CD8-positive, alpha-beta memory T cell (primary cell): ENCODE data around the gene CRTC2. TPM values are rescaled to one million over a fixed set of nuclear protein-coding genes. Genes with fewer than 3 reads are reported as not detected.

Experiments used
- CTCF ChIA-PET: fragments of 350-600 bp; sonication (Branson Sonifier 250); formaldehyde crosslinking; loops from one replicate; lab custom pipeline; 2021; ENCODE audit warnings: antibody characterized with exemption; lab: Charles Lee
- POLR2A ChIA-PET: fragments of 350-600 bp; sonication (Branson Sonifier 250); formaldehyde crosslinking; loops from one replicate; lab custom pipeline; 2021; ENCODE audit warnings: antibody characterized with exemption; lab: Charles Lee
- DNase-seq, 5 donors: peaks; one replicate each; pipeline versions ENCODE4 v3.0.0 to v3.0.0-alpha.2; 2020 to 2022; ENCODE audit warnings: mixed read lengths in 1 of 5
- H3K27ac ChIP-seq: one replicate; pipeline ENCODE4 v1.7.0; 2013; ENCODE audit warnings: low read depth, mild to moderate bottlenecking, low read length, moderate library complexity
- H3K27me3 ChIP-seq: 2 replicates; pipeline ENCODE4 v1.7.0; 2013; ENCODE audit warnings: low read length, mild to moderate bottlenecking; ENCODE audit not compliant: insufficient read depth, poor library complexity, severe bottlenecking
- H3K36me3 ChIP-seq: 2 replicates; pipeline ENCODE4 v1.7.0; 2013; ENCODE audit warnings: mild to moderate bottlenecking, low read length, moderate library complexity; ENCODE audit not compliant: insufficient read depth
- H3K4me1 ChIP-seq: 2 replicates; pipeline ENCODE4 v1.7.0; 2013; ENCODE audit warnings: mild to moderate bottlenecking, low read length, moderate library complexity; ENCODE audit not compliant: insufficient read depth
- H3K4me3 ChIP-seq: 2 replicates; pipeline ENCODE4 v1.7.0; 2013; ENCODE audit warnings: mild to moderate bottlenecking, low read length
- H3K9me3 ChIP-seq: 2 replicates; pipeline ENCODE4 v1.7.0; 2013; ENCODE audit warnings: mild to moderate bottlenecking, low read length
- H3K27ac Mint-ChIP-seq, 8 donors: one replicate each; pipeline ENCODE4 v1.8.0; 2020 to 2021; ENCODE audit warnings: mixed read lengths in 8 of 8, mild to moderate bottlenecking in 6 of 8, inconsistent platforms in 3 of 8, moderate library complexity in 3 of 8
- H3K27me3 Mint-ChIP-seq, 2 donors: one replicate each; pipeline ENCODE4 v1.8.0; 2020 to 2021; ENCODE audit warnings: mixed read lengths in 2 of 2, mild to moderate bottlenecking in 1 of 2, moderate library complexity in 1 of 2
- H3K36me3 Mint-ChIP-seq, 3 donors: one replicate each; pipeline ENCODE4 v1.8.0; 2020 to 2021; ENCODE audit warnings: mixed read lengths in 3 of 3, inconsistent platforms in 1 of 3, mild to moderate bottlenecking in 1 of 3
- H3K4me1 Mint-ChIP-seq, 3 donors: one replicate each; pipeline ENCODE4 v1.8.0; 2020 to 2021; ENCODE audit warnings: mixed read lengths in 3 of 3, inconsistent platforms in 1 of 3, mild to moderate bottlenecking in 1 of 3
- H3K4me3 Mint-ChIP-seq, 7 donors: one replicate each; pipeline ENCODE4 v1.8.0; 2020 to 2021; ENCODE audit warnings: mixed read lengths in 7 of 7, mild to moderate bottlenecking in 6 of 7, moderate library complexity in 4 of 7, inconsistent platforms in 2 of 7
- H3K9me3 Mint-ChIP-seq, 5 donors: one replicate each; pipeline ENCODE4 v1.8.0; 2020 to 2022; ENCODE audit warnings: mixed read lengths in 5 of 5, mild to moderate bottlenecking in 3 of 5, moderate library complexity in 2 of 5, inconsistent platforms in 1 of 5
- polyA plus RNA-seq: library from polyadenylated mRNA; unstranded; fragments of 300-500 nt; fragmentation: Illumina TruSeq; gene quantifications from one replicate; pipeline ENCODE4 v1.2.3, GENCODE V29; 2021
- total RNA-seq, 2 experiments: library from RNA; stranded (reverse); gene quantifications; one replicate each; pipeline ENCODE4 v1.2.3, GENCODE V29; 2021

Gene CRTC2
- total and polyA plus RNA-seq, 3 experiments from 2014 or later, result 38.9 to 63.2 (median 53.9) TPM

DNA sequence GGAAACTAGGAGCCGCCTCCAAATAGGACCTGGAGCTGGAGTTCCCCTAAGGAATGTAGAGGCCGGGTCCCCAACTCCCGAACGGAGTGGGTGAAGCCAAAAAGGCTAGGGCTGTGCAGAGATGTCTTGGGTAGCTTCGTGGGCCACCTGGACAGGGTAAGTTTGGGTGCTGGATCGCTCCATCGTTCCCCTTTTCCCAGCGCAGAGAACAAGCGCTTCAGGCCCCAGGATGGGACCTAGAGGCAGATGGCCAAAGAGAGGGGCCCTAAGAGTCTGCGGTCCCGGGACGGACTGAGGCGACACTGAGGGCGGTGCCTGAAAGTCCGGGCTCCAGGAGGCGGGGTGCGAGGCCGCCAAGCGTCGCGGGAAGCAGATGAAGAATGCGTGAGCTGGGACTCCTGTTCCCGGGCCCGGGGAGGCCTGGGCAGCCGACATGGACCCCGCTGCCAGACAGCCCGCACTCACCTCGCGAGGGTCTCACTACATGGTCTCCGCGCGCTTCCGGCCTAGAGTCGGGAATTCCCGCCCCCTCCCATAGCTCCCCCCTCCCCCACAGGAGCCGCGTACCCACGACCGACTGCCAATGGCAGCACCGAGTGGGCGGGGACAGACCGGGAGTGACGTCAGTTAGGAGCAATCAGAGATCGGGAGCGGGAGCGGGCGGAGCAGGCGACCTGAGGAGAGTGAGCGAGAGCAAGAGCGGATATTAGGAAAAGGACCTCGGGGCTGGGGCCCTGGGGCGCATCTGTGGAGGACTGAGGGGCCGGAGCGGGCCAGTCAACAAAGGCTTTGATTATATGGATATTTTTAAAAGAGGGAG lies 4.8 kb upstream of the CRTC2 start, which contains the start of gene SLC39A1:
Gene SLC39A1, minus strand, starts transcription at position 508 of the 820 bp plus-strand sequence. CDS start 822 bp downstream, outside the sequence.
- H3K4me1 ChIP-seq, result peaks cover 48% of the 10 kb centered on the region
- Mint-ChIP-seq H3K36me3 (peaks cover 0 to 30% (median 0%) of the 10 kb centered on the region in 3 donors), H3K4me3 (peak within 1 kb of the TSS; percentile 83 to 96 (median 90)), H3K9me3 (no peaks in the 10 kb centered on the region), H3K4me1 (peaks cover 51 to 67% (median 66%) of the 10 kb centered on the region in 3 donors), H3K27me3 (no peaks in the 10 kb centered on the region), H3K27ac (peak within 1 kb of the TSS; percentile 80 to 100 (median 96))
- peak; percentile 87 to 97 (median 95) for DNase-seq
- no peaks in the 10 kb centered on the region for H3K9me3 ChIP-seq
- peak within 1 kb of the TSS; percentile 80 for H3K27ac ChIP-seq
- no peaks in the 10 kb centered on the region for H3K27me3 ChIP-seq
- no peaks in the 10 kb centered on the region for H3K36me3 ChIP-seq
- CTCF ChIA-PET, result interaction anchor here (0.7 to 3.2 kb wide), 6 partner anchors 11 to 24 kb away, joined by 3 to 19 read pairs (median 6); partner anchors contain the start of genes DENND4B, JTB and RAB13
- peak within 1 kb of the TSS; percentile 83 for H3K4me3 ChIP-seq
- POLR2A ChIA-PET, result interaction anchor here (0.5 to 2.9 kb wide), 11 partner anchors 10 to 210 kb away, joined by 3 to 23 read pairs (median 3); partner anchors contain the start of genes DENND4B and JTB

DNA sequence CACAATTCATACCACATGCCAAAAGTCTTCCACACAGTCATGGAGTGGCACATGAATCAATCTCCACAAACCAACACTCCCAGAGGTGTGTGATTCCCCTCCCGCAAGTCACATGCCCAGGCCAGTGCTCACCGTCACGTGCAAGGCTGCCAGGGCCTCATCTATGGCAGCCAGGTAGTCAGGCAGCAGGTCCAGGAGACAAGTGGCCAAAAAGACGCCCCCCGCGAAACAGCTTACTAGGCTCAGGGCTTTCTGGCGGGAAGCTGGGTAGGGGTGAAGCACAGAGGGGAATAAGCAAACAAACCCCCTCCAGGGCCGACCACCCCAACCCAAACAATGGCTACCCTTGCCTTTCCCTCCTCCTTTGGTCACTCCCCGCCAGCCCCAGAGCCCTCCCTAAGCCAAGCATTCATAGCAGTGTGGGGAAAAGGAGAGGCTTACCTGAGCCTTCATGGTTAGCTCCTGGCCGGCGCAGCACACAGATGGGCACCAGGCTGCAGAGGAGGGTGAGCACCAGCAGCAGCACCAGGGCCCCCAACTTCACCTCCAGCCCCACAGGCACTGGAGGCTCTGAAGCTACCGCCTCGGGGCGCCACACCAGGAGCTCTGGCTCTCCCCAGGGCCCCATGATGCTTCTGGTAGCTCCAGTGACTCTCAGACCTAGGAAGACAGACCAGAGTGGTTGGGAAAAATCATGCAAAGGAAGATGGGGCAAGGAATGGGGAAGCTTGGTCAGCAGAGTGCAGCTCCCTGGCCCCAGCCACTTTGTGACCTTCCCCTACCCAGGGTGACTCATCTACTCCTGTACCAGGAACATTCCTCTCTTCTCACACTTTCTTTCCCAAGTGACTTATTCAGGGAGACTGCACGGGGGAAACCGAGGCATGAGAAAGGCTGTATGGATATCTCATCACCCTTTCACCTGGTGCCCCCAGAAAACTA lies 3.9 kb upstream of the CRTC2 start:
- Mint-ChIP-seq H3K36me3 (peaks cover 0 to 36% (median 0%) of the 10 kb centered on the region in 3 donors), H3K9me3 (no peaks in the 10 kb centered on the region)

GRCh38 chr1:153961421-153961820 lies 3.0 kb upstream of the CRTC2 start:
- DNase-seq, result no peak
- Histone ChIP-seq H3K4me3 (no peak overlapping the region), H3K4me1 (peaks cover 49% of the 10 kb centered on the region), H3K27me3 (no peaks in the 10 kb centered on the region), H3K9me3 (no peaks in the 10 kb centered on the region), H3K36me3 (no peaks in the 10 kb centered on the region), H3K27ac (no peak overlapping the region)
- Mint-ChIP-seq H3K4me3 (peak overlapping the region in 5 of 7 donors; percentile 8 to 91 (median 33)), H3K4me1 (peaks cover 50 to 64% (median 62%) of the 10 kb centered on the region in 3 donors), H3K9me3 (no peaks in the 10 kb centered on the region), H3K36me3 (peaks cover 0 to 30% (median 0%) of the 10 kb centered on the region in 3 donors), H3K27ac (peak overlapping the region; percentile 1 to 92 (median 72)), H3K27me3 (no peaks in the 10 kb centered on the region)
- ChIA-PET POLR2A (interaction anchor here (0.6 kb wide), 1 partner anchor 33 kb away, joined by 3 read pairs; no protein-coding TSS in a partner anchor), CTCF (no interaction called here)

More for the DNA sequence above, 3.9 kb upstream of the CRTC2 start:
- Histone ChIP-seq H3K27me3 (no peaks in the 10 kb centered on the region), H3K36me3 (no peaks in the 10 kb centered on the region), H3K9me3 (no peaks in the 10 kb centered on the region), H3K4me1 (peaks cover 44% of the 10 kb centered on the region), H3K27ac (peak overlapping the region; percentile 80), H3K4me3 (peak overlapping the region; percentile 83)
- ChIA-PET CTCF (interaction anchor here (0.7 to 3.2 kb wide), 6 partner anchors 12 to 25 kb away, joined by 3 to 19 read pairs (median 6); partner anchors contain the start of genes DENND4B, JTB and RAB13), POLR2A (interaction anchor here (0.5 to 2.9 kb wide), 7 partner anchors 14 to 209 kb away, joined by 3 to 23 read pairs (median 4); partner anchors contain the start of genes DENND4B and JTB)
- peaks cover 48 to 62% (median 60%) of the 10 kb centered on the region in 3 donors for H3K4me1 Mint-ChIP-seq
- H3K4me3 Mint-ChIP-seq, result peak overlapping the region; percentile 83 to 96 (median 90)
- peak overlapping the region; percentile 80 to 100 (median 96) for H3K27ac Mint-ChIP-seq
- no peaks in the 10 kb centered on the region for H3K27me3 Mint-ChIP-seq
- no peak for DNase-seq

DNA sequence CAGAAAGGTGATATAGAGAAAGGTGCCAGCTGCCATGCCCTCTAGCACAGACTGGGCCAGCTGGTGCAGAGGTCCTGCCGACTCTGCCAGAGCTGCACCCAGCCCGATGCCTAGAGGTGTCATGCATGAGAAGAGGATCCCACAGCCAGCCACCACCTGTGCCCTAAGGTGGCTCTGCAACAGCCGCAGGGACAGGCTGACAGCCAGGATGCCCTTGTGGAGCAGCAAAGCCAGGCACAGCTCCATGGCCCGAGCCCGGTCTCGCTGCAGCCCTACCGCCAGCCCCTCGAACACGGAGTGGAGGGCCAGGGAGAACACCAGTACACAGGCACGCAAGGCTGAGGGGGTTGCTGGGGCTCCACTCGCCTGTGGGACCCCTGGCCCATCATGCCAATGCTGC lies 1.8 kb upstream of the CRTC2 start:
- ChIA-PET CTCF (no interaction called here), POLR2A (interaction anchor here (5.8 kb wide), 1 partner anchor 14 kb away, joined by 55 read pairs; the partner anchor contains the start of gene DENND4B)
- Histone ChIP-seq H3K27me3 (no peaks in the 10 kb centered on the region), H3K27ac (no peak overlapping the region), H3K4me1 (peaks cover 48% of the 10 kb centered on the region), H3K9me3 (no peaks in the 10 kb centered on the region), H3K36me3 (no peaks in the 10 kb centered on the region), H3K4me3 (no peak overlapping the region)
- H3K27me3 Mint-ChIP-seq, result no peaks in the 10 kb centered on the region
- peaks cover 0 to 30% (median 0%) of the 10 kb centered on the region in 3 donors for H3K36me3 Mint-ChIP-seq
- no peaks in the 10 kb centered on the region for H3K9me3 Mint-ChIP-seq
- H3K27ac Mint-ChIP-seq, result peak overlapping the region in 2 of 8 donors; percentile 70 to 84
- no peak for DNase-seq
- H3K4me3 Mint-ChIP-seq, result peak overlapping the region in 2 of 7 donors; percentile 16 to 99
- peaks cover 50 to 66% (median 60%) of the 10 kb centered on the region in 3 donors for H3K4me1 Mint-ChIP-seq

DNA sequence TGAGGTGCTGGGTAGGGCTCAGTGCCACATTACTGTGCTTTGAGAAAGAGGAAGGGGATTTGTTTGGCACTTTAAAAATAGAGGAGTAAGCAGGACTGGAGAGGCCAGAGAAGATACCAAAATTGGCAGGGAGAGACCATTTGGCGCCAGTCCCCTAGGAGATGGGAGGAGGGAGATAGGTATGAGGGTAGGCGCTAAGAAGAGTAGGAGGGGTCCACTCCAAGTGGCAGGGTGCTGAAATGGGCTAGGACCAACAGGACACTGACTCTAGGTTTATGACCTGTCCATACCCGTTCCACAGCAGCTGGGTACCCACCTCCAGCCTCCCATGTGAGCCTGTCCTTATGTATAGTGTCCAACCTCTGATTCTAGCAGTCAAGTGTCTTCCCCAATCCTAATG lies 1.0 kb upstream of the CRTC2 start:
- peaks cover 53 to 72% (median 61%) of the 10 kb centered on the region in 3 donors for H3K4me1 Mint-ChIP-seq
- Histone ChIP-seq H3K9me3 (no peaks in the 10 kb centered on the region), H3K4me3 (no peak overlapping the region), H3K27ac (no peak overlapping the region), H3K27me3 (no peaks in the 10 kb centered on the region), H3K4me1 (peaks cover 53% of the 10 kb centered on the region), H3K36me3 (peaks cover 4% of the 10 kb centered on the region)
- H3K9me3 Mint-ChIP-seq, result no peaks in the 10 kb centered on the region
- ChIA-PET POLR2A (interaction anchor here (0.8 to 5.8 kb wide), 5 partner anchors 8 to 1314 kb away, joined by 3 to 55 read pairs (median 5); partner anchors contain the start of genes CLK2, CREB3L4, DENND4B and GATAD2B), CTCF (interaction anchor here (1.3 to 4.4 kb wide), 3 partner anchors 9 to 18 kb away, joined by 3 to 46 read pairs (median 6); partner anchors contain the start of genes DENND4B and JTB)
- no peaks in the 10 kb centered on the region for H3K27me3 Mint-ChIP-seq
- peak overlapping the region in 6 of 8 donors; percentile 70 to 98 (median 91) for H3K27ac Mint-ChIP-seq
- H3K4me3 Mint-ChIP-seq, result peak overlapping the region in 5 of 7 donors; percentile 16 to 99 (median 58)
- DNase-seq, result no peak
- peaks cover 0 to 36% (median 0%) of the 10 kb centered on the region in 3 donors for H3K36me3 Mint-ChIP-seq

GRCh38 chr1:153958961-153959260 lies 499 bp upstream of the CRTC2 start:
- Mint-ChIP-seq H3K9me3 (no peaks in the 10 kb centered on the region), H3K27ac (peak overlapping the region; percentile 61 to 98 (median 98)), H3K4me1 (peaks cover 53 to 72% (median 61%) of the 10 kb centered on the region in 3 donors), H3K4me3 (peak overlapping the region; percentile 93 to 99 (median 98)), H3K36me3 (peaks cover 4 to 42% (median 4%) of the 10 kb centered on the region in 3 donors), H3K27me3 (no peaks in the 10 kb centered on the region)
- H3K27ac ChIP-seq, result peak overlapping the region; percentile 78
- no peaks in the 10 kb centered on the region for H3K9me3 ChIP-seq
- ChIA-PET CTCF (interaction anchor here (1.3 to 4.4 kb wide), 3 partner anchors 9 to 19 kb away, joined by 3 to 46 read pairs (median 6); partner anchors contain the start of genes DENND4B and JTB), POLR2A (interaction anchor here (0.8 to 5.8 kb wide), 7 partner anchors 8 to 1314 kb away, joined by 3 to 55 read pairs (median 6); partner anchors contain the start of genes CLK2, CREB3L4, DENND4B and GATAD2B)
- H3K27me3 ChIP-seq, result no peaks in the 10 kb centered on the region
- H3K4me3 ChIP-seq, result peak overlapping the region; percentile 74
- peaks cover 9% of the 10 kb centered on the region for H3K36me3 ChIP-seq
- no peak for DNase-seq
- peaks cover 53% of the 10 kb centered on the region for H3K4me1 ChIP-seq
